ENCODE data around the gene NUDT7.

DNA sequence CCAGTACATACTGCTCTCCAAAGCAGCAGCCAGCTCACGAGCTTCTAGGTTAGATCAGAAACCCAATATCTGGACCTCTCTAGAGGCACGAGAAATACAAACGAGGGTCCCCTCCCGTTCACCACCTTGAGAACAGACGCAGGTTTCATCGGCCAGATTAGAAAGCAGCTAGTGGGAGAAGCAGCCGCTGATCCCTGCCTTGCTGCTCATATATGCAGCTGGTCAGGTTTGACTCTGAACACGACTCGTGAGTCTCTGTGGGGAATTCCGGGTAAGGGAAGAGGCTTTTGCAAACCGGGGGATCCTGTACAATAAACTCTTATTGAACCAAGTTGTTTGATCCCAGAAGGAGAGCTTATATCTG lies 67.7 kb downstream of the NUDT7 start:
- TF ChIP-seq, protein P1, sequence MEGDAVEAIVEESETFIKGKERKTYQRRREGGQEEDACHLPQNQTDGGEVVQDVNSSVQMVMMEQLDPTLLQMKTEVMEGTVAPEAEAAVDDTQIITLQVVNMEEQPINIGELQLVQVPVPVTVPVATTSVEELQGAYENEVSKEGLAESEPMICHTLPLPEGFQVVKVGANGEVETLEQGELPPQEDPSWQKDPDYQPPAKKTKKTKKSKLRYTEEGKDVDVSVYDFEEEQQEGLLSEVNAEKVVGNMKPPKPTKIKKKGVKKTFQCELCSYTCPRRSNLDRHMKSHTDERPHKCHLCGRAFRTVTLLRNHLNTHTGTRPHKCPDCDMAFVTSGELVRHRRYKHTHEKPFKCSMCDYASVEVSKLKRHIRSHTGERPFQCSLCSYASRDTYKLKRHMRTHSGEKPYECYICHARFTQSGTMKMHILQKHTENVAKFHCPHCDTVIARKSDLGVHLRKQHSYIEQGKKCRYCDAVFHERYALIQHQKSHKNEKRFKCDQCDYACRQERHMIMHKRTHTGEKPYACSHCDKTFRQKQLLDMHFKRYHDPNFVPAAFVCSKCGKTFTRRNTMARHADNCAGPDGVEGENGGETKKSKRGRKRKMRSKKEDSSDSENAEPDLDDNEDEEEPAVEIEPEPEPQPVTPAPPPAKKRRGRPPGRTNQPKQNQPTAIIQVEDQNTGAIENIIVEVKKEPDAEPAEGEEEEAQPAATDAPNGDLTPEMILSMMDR (IDR thresholded peaks at IDR 0.05) = no peak
- TF ChIP-seq POLR2A (IDR thresholded peaks at IDR 0.05) = no peak
- no peak for TF ChIP-seq EP300 (IDR thresholded peaks at IDR 0.05)
- TF ChIP-seq POLR2AphosphoS5 (IDR thresholded peaks at IDR 0.05) = no peak
